ENCODE data around the gene NRAS. TPM values are rescaled to one million over a fixed set of nuclear protein-coding genes. Genes with fewer than 3 reads are reported as not detected.

Gene NRAS
- polyA plus RNA-seq, 1 donor, result 51.4 TPM

DNA sequence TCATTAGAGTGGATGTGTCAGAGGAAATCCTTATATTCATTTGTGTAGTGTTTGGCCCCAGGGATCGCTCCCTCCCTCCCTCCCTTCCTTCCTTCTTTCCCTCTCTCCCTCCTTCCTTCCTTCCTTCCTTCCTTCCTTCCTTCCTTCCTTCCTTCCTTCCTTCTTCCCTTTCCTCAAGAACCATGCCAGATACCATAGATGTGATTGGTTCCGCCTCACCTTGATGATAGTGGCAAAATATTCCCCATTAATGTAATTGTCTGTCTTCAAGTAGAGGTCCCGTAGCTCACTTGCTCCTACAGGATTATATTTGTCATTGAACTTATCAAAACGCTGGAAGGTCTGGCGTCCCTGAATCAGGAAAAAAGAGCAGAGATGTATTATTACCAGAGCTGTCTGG is 38.9 kb downstream of the NRAS start:
- no peak for DNase-seq (ENCODE audit: low read depth)

- no peak for DNase-seq (ENCODE audit: low read depth)
These were observed 40.5 kb downstream of the NRAS start for GRCh38 chr1:114676115-114676514.

DNA sequence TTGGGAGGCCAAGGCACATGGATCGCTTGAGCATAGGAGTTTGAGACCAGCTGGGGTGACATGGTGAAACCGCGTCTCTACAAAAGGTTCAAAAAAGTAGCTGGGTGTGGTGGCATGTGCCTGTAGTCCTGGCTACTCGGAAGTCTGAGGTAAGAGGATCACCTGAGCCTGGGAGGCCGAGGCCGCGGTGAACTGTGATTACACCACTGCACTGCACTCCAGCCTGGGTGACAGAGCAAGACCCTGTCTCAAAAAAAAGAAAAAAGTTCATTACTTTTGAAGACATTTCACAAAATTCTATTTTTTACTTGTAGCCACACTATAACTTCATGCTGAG is 44.7 kb downstream of the NRAS start:
- no peak for DNase-seq (ENCODE audit: low read depth)

DNA sequence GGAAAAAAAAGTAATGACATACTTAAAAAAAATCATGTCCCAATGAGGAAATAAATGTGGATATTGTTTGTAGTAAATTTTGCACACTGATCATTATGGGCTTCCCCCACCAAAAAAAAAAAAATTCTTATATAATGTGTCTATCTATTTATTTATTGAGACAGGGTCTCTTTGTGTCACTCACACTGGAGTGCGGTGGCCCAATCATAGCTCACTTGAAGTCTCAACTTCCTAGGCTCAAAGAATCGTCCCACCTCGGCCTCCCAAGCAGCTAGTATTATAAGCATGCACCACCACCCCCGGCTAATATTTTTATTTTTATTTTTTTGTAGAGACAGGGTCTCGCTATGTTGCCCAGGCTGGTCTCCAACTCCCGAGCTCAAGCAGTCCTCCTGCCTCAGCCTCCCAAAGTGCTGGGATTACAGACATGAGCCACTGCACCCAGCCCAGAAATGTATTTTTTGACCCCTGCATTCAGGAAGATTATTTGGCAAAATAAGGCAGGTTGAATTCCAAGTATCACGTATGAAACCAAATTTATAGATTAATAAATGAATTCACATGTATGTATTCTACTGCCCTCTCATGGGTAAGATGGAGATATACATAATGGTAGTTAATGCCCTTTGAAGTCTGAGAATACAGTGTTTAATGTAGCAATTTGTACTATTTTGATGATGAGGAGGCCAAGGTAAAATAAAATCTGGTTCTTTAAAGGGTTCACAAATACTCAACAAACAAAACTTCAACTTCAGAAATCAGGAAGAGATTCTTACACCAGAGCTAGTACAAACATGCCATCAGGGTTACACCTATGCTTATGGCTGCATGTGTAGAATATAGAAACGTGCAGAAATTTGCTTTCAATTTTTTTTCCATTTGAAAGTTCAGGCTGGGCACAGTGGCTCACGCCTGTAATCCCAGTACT is 45.3 kb downstream of the NRAS start:
- no peak for DNase-seq (ENCODE audit: low read depth)

- peak; percentile 66 for DNase-seq (ENCODE audit: low read depth)
These were observed 46.2 kb downstream of the NRAS start for GRCh38 chr1:114670083-114671010.

GRCh38 chr1:114669562-114670082 is 46.9 kb downstream of the NRAS start, which contains the start of gene DENND2C:
DENND2C (minus strand) TSS chr1:114670049; CDS start chr1:114625984, 44,065 bp downstream.
- no peak for DNase-seq (ENCODE audit: low read depth)

DNA sequence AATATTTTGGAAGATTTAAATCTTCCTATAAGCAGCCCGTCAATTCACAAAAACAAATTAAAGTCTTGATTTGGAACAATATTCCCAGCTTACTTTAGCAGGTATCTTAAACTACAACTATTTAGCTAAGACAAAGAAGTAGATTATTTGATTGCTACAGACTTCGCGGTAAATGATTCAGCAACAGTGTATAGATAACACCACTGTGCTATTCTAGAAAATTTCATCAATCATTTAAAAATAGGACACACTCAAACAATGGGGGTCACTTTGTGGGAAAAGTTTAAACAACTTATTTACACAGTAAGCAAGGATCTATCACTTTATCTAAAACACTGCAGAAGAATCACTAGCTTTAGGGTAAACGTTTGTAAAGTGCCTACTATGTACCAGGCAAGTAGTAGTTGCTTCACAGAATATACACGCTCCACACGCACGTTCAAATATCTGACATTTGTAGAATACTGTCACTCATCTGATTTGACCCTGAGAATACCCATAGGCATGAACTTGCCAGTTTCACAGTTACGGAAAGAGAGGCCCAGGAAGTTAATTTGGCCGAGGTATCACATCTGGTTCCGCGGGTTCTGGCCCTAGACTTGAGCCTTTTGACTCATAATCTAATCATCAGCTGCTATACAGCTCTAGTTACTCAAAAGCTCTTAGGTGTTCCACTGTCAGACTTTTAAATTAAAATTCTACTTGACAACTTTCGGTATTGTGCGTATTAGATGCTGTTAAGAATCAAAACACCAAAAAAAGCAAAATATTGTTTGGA is 47.6 kb downstream of the NRAS start:
- DNase-seq (ENCODE audit: low read depth), result no peak

DNA sequence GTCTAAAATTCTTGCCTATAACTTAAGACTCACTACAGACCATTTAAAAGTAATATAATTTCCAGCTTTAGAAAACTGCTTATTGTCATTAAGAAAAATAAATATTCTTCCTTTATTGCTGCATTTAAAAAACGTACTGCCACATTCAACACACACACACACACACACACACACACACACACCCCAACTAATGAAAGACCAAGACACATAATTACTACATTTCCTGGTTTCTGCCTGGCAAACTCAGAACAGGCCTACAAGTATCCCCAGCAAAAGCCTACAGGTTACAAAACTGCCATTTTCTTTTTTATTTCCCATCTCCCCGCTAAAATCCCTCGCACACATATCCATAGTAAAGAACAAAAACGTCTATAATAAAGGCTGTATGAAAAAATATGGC is 48.2 kb downstream of the NRAS start:
- no peak for DNase-seq (ENCODE audit: low read depth)

- no peak for DNase-seq (ENCODE audit: low read depth)
These were observed 49.6 kb downstream of the NRAS start for GRCh38 chr1:114666954-114667353.

DNA sequence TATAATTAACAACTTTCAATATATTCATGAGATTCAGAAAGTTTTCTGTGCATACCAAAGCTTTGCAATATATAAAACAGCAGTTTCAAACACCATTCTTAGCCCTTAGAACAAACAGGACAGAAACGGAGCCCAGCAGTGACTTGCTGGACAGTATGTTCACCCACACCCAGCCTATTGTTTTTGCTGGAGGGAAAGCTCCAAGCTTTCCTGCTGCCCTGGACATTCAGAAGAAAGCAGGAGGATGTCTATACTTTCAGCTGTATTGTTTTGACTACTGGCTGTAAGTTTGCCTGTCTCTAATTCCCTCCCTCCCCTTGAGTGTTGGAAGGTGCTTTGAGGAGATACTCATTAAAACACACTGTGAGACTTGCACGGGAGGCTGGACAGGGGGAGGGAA is 56.3 kb downstream of the NRAS start:
- no peak for DNase-seq (ENCODE audit: low read depth)

Other genes starting within 250 kb of the NRAS start
- 25.7 TPM for gene TRIM33, start 205.6 kb downstream of the NRAS start, polyA plus RNA-seq (ENCODE audit: insufficient read length)
- 22.0 TPM for gene BCAS2, start 135.2 kb downstream of the NRAS start, polyA plus RNA-seq (ENCODE audit: insufficient read length)
- gene DENND2C, start 46.7 kb downstream of the NRAS start, polyA plus RNA-seq (ENCODE audit: insufficient read length), result 10.1 TPM
- gene AMPD1, start 21.2 kb downstream of the NRAS start, polyA plus RNA-seq (ENCODE audit: insufficient read length), result 122 TPM
- 465 TPM for gene CSDE1, start 41.2 kb upstream of the NRAS start, polyA plus RNA-seq (ENCODE audit: insufficient read length)
- gene SIKE1, start 63.9 kb upstream of the NRAS start, polyA plus RNA-seq (ENCODE audit: insufficient read length), result 28.2 TPM
- not detected for gene SYCP1, start 138.1 kb upstream of the NRAS start, polyA plus RNA-seq (ENCODE audit: insufficient read length)

All from forelimb muscle (tissue), 1 donor.